Measurements from ENCODE around the gene PDE8B. TPM values are rescaled to one million over a fixed set of nuclear protein-coding genes. Genes with fewer than 3 reads are reported as not detected.

PDE8B gene
- total RNA-seq, 4 donors from 2014 or later: 13.0 to 54.4 (median 27.3) TPM

Other genes starting within 250 kb of the PDE8B start
- gene AGGF1, start 180.3 kb upstream of the PDE8B start, total RNA-seq: 10 to 100 TPM; 10.6 to 44.7 (median 23.2) TPM
- 10 to 100 TPM in 1 of 4 donors, 1 to 10 TPM in 3; 2.6 to 26.9 (median 4.7) TPM for gene ZBED3, start 123.4 kb upstream of the PDE8B start, total RNA-seq